Lower lobe of right lung (tissue), 2 donors: ENCODE data around the gene B3GALNT1. TPM values are rescaled to one million over a fixed set of nuclear protein-coding genes. Genes with fewer than 3 reads are reported as not detected.
"Not testable (repeated sequence)": the region's sequence is repeated elsewhere in the genome, so short reads cannot be mapped to it uniquely, and the experiment has no call there.

Source experiments
- ATAC-seq, 2 donors: fragments of 200-7000 bp; cut with Tn5 transposase; one replicate each; pipeline ENCODE4 v1.9.1; 2020 to 2022; ENCODE audit warnings: mild to moderate bottlenecking in 2 of 2, moderate library complexity in 2 of 2
- DNase-seq: peaks from one replicate; pipeline ENCODE4 v3.0.0-alpha.2; 2020
- H3K27ac ChIP-seq: fragments of 200-600 bp; one replicate; pipeline ENCODE4 v1.8.0; 2022
- H3K27me3 ChIP-seq: fragments of 200-600 bp; one replicate; pipeline ENCODE4 v1.8.0; 2022; ENCODE audit warnings: low read depth
- H3K36me3 ChIP-seq: fragments of 200-600 bp; one replicate; pipeline ENCODE4 v1.8.0; 2022; ENCODE audit warnings: mild to moderate bottlenecking
- H3K4me1 ChIP-seq: fragments of 200-600 bp; one replicate; pipeline ENCODE4 v1.8.0; 2022
- H3K4me3 ChIP-seq: fragments of 200-600 bp; one replicate; pipeline ENCODE4 v1.8.0; 2022; ENCODE audit warnings: mild to moderate bottlenecking
- H3K9me3 ChIP-seq: fragments of 200-600 bp; one replicate; pipeline ENCODE4 v1.8.0; 2022
- CTCF ChIP-seq: fragments of 200-600 bp; IDR thresholded peaks from one replicate; pipeline ENCODE4 v1.8.0; 2022; ENCODE audit warnings: antibody characterized with exemption, mild to moderate bottlenecking
- intact Hi-C: fragments of 100-400 bp; cut with DNase I; formaldehyde crosslinking; loops from one replicate; pipeline ENCODE4 v1.11.0; 2022
- total RNA-seq: library from RNA; stranded (reverse); fragmentation: NEBNext Ultra II Directional; extraction: Animal tissue kit (Norgen Biotek cat#: 25700); gene quantifications from one replicate; pipeline ENCODE4 v1.2.1, GENCODE V29; 2021
- donor health status: DM: no; HTN: yes; CAD: no; lungs with severe emphysema.

The B3GALNT1 gene
- total RNA-seq, 1 donor from 2014 or later: 25.8 TPM

GRCh38 chr3:161038725-161039124 lies 66.4 kb downstream of the B3GALNT1 start:
- ATAC-seq (no peak), DNase-seq (no peak)
- no peak overlapping the region for H3K4me3 ChIP-seq
- H3K4me1 ChIP-seq: no peaks in the 10 kb centered on the region
- H3K9me3 ChIP-seq: no peaks in the 10 kb centered on the region
- no peak overlapping the region for H3K27ac ChIP-seq
- no peak for TF ChIP-seq CTCF
- H3K27me3 ChIP-seq: no peaks in the 10 kb centered on the region
- intact Hi-C loops: no loop called here
- no peaks in the 10 kb centered on the region for H3K36me3 ChIP-seq

- Histone ChIP-seq H3K36me3 (no peaks in the 10 kb centered on the region), H3K4me1 (no peaks in the 10 kb centered on the region), H3K4me3 (no peak overlapping the region), H3K27ac (no peak overlapping the region), H3K27me3 (no peaks in the 10 kb centered on the region), H3K9me3 (no peaks in the 10 kb centered on the region)
- ATAC-seq (peak; percentile 79 to 89), DNase-seq (no peak)
- no peak for TF ChIP-seq CTCF
- intact Hi-C loops: no loop called here
Observed at GRCh38 chr3:161035711-161036110, 69.4 kb downstream of the B3GALNT1 start.

GRCh38 chr3:161034913-161035550 lies 70.1 kb downstream of the B3GALNT1 start:
- H3K4me3 ChIP-seq, H3K27me3 ChIP-seq, DNase-seq, H3K4me1 ChIP-seq, H3K27ac ChIP-seq, H3K36me3 ChIP-seq, H3K9me3 ChIP-seq, intact Hi-C loops: not testable (repeated sequence)
- ATAC-seq: peak; percentile 55 to 65

Other genes with a start within 250 kb of the B3GALNT1 start
- gene NMD3, start 116.0 kb upstream of the B3GALNT1 start, total RNA-seq: 46.0 TPM